Measurements from ENCODE around the gene CLDN11.

DNA sequence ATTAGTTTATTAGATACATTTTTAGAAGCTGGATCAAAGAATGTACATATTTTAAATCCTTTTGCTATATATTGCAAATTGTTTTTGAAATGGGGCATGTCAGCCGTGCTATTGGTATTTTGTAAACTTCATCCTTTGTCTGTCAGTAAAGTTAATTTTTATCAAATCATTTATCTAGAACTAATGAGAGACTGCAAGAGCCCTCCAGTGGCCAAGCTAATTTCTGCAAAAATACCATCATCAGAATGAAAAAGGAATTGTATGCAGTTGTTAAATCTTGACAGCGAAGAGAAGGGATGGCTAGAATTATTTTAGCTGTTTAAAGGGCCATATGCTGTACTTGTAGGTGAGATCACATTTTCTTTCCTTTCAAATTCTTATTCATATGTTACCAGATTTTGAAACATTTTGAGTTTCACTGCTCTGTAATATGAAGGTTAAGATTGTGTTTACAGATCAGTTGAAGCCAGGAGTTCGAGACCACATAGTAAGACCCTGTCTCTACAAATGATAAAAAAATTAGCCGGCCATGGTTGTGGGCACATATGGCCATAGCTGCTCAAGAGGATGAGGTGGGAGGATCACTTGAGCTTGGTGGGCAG, 8.1 kb upstream of the CLDN11 start:
- peak; percentile 55 for TF ChIP-seq CTCF (IDR thresholded peaks at IDR 0.05; ENCODE audit: insufficient read depth, low read depth, low read length)
- TF ChIP-seq EZH2 (IDR thresholded peaks at IDR 0.05; ENCODE audit: insufficient read depth, low read length), result no peak
